AG09319 (cell line): ENCODE data around the gene ARHGAP20.

ENCODE experiments used
- DNase-seq: peaks from one replicate; pipeline ENCODE4 v3.0.0-alpha.2; 2010; ENCODE audit warnings: low read depth; ENCODE audit errors: extremely low read depth
- TF ChIP-seq, protein P1 (sequence below): IDR thresholded peaks from 2 replicates; pipeline ENCODE4 v1.5.1; 2011; ENCODE audit warnings: low read depth, mild to moderate bottlenecking, inconsistent platforms, low read length, moderate library complexity

Gene ARHGAP20

DNA sequence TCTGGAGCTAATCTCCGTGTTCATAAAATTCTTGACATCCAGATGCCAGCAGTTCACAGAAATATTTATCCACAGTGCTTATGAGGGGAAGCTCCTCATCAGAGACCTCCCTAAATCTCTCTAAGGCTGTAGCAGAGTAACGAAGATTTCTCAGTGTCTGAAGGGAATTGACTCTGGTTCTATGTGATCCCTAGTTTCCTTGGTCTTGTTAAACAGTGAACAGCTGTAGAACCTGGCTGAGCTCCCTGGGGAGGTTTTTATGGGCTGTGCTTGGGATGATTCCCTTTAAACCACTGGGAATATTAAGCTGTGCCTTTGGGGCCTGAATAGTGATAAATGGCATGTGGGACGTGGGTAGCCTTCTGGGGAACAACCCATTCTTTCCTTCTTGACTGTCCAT lies 43.7 kb upstream of the ARHGAP20 start:
- no peak for DNase-seq
- TF ChIP-seq, protein P1, sequence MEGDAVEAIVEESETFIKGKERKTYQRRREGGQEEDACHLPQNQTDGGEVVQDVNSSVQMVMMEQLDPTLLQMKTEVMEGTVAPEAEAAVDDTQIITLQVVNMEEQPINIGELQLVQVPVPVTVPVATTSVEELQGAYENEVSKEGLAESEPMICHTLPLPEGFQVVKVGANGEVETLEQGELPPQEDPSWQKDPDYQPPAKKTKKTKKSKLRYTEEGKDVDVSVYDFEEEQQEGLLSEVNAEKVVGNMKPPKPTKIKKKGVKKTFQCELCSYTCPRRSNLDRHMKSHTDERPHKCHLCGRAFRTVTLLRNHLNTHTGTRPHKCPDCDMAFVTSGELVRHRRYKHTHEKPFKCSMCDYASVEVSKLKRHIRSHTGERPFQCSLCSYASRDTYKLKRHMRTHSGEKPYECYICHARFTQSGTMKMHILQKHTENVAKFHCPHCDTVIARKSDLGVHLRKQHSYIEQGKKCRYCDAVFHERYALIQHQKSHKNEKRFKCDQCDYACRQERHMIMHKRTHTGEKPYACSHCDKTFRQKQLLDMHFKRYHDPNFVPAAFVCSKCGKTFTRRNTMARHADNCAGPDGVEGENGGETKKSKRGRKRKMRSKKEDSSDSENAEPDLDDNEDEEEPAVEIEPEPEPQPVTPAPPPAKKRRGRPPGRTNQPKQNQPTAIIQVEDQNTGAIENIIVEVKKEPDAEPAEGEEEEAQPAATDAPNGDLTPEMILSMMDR, result no peak

DNA sequence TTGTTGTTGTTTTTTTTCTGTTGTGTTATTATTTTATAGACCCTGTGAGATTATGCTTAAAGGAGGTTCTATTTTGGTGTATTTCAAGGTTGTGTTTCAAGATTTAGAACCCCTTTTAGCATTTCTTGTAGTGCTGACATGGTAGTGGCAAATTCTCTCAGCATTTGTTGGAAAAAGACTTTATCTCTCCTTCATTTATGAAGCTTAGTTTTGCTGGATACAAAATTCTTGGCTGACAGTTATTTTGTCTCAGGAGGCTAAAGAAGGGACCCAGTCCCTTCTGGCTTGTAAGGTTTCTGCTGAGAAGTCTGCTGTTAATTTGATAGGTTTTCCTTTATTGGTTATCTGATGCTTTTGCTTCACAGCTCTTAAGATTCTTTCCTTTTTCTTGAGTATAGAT lies 40.7 kb upstream of the ARHGAP20 start:
- no peak for DNase-seq
- TF ChIP-seq, protein P1, result no peak

DNA sequence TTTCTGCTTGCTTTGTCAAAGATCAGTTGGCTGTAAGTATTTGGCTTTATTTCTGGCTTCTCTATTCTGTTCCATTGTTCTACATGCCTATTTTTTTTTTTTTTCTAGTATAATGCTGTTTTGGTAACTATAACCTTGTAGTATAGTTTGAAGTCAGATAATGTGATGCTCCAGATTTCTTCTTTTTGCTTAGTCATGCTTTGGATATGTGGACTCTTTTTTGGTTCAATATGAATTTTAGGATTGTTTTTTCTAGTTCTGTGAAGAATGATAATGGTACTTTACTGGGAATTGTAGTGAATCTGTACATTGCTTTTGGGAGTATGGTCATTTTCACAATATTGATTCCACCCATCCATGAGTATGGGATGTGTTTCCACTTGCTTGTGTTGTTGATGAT lies 37.9 kb upstream of the ARHGAP20 start:
- TF ChIP-seq, protein P1, result no peak
- DNase-seq, result no peak

DNA sequence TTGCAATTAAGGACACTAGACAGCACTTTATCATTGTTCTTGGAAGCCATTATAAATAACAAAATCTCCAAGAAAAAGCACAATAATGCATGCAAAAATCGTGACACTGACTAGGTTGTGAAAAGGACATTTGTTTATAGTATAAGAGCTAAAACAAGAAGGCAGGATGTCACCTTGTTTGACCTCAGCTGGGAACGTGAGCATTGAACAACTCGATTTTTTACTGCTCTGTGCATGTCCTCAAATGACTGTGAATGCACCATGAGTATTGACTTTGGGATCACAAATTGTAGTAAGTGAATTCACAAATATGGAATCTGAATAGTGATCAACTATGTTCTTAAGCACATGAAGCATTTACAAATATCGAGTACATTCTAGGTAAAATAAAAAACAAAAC lies 35.3 kb upstream of the ARHGAP20 start:
- TF ChIP-seq, protein P1, result no peak
- DNase-seq, result no peak

DNA sequence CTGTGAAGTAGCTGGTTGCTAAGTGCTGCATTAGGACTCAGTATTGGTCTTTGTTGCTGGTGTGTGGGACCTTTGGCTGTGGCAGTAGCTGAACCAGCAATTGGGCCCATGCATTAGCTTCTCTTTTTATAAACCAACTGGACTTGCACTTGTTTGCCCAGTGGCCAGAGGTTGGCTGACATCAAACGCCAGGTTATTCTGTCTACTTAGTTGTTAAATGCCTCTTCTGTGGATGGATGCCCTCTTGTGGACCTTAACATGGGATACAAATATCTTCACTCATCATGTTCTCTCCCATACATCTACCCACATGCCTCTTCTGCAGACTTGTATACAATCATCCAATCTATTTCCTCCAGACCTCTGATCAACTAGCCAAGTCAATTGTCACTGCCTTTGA lies 26.4 kb upstream of the ARHGAP20 start:
- TF ChIP-seq, protein P1, result no peak
- DNase-seq, result no peak

DNA sequence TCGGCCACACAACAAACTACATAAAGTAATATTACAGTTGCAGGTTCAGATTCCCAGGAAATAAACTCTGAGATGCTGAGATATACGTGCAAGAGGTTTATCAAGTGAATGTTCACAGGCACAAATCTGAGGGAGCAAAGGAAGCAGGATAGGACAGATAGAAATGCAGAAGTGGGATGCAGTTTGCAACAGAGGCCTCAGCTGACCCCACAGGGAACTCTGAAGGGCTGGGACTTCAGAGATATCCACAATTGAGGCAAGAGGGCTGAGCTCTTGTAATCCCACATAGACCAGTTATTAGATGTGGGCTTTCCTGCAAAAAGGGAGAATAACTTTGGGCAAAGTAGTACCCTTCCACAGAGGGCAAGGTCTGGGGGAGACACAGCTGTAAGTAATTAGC lies 25.4 kb upstream of the ARHGAP20 start:
- TF ChIP-seq, protein P1, result no peak
- DNase-seq, result no peak

DNA sequence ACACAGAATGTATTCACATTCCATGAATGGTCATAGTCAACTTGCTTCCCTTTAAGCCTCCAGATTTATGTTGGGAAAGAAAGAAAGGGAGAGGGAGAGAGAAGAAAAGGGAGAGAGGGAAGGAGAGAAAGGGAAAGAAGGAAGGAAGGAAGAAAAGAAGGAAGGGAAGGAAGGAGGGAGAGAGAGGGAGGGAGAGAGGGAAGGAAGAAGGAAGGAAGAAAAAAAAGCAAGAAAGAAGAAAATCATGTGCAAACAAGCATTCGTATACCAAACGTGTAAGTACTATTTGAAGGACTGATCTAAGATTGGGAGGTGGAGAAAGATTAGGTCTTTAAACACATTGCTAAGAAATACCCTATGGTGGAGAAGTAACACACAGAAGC lies 23.9 kb upstream of the ARHGAP20 start:
- TF ChIP-seq, protein P1, result no peak
- DNase-seq, result no peak
